OCI-LY1 (cell line): Measurements from ENCODE around the gene GON4L.
"Not testable (repeated sequence)": the region's sequence is repeated elsewhere in the genome, so short reads cannot be mapped to it uniquely, and the experiment has no call there.

ENCODE experiments used
- H2AFZ ChIP-seq: fragments of 200-600 bp; sonication (generic), shearing (Covaris generic); 2 replicates; pipeline ENCODE4 v1.6.0; 2014; ENCODE audit warnings: antibody characterized with exemption, mild to moderate bottlenecking, low read length
- H3F3A ChIP-seq: fragments of 200-600 bp; sonication (generic), shearing (Covaris generic); 2 replicates; pipeline ENCODE4 v1.6.0; 2014; ENCODE audit warnings: mild to moderate bottlenecking, antibody characterized with exemption, low read length, moderate library complexity; ENCODE audit not compliant: insufficient read depth
- H3K27ac ChIP-seq: fragments of 200-600 bp; sonication (generic); 2 replicates; pipeline ENCODE4 v1.5.1; 2014; ENCODE audit warnings: low read length, mixed run types, mild to moderate bottlenecking, low read depth; ENCODE audit not compliant: poor library complexity, severe bottlenecking
- H3K27me3 ChIP-seq: fragments of 200-600 bp; sonication (generic); 2 replicates; pipeline ENCODE4 v1.6.0; 2014; ENCODE audit warnings: antibody characterized with exemption, mild to moderate bottlenecking, low read length, moderate library complexity; ENCODE audit not compliant: insufficient read depth
- H3K36me3 ChIP-seq: fragments of 200-600 bp; sonication (generic); 2 replicates; pipeline ENCODE4 v1.6.1; 2014; ENCODE audit warnings: mild to moderate bottlenecking, antibody characterized with exemption, low read length, moderate library complexity, mixed read lengths; ENCODE audit not compliant: insufficient read depth
- H3K4me1 ChIP-seq: fragments of 200-600 bp; sonication (generic); 2 replicates; pipeline ENCODE4 v1.5.1; 2014; ENCODE audit warnings: mild to moderate bottlenecking, low read length, moderate library complexity; ENCODE audit not compliant: insufficient read depth, severe bottlenecking
- H3K4me2 ChIP-seq: fragments of 200-600 bp; sonication (generic), shearing (Covaris generic); 2 replicates; pipeline ENCODE4 v1.6.1; 2014; ENCODE audit warnings: low read length
- H3K4me3 ChIP-seq: fragments of 200-600 bp; sonication (generic); 2 replicates; pipeline ENCODE4 v1.5.1; 2014; ENCODE audit warnings: low read length, low read depth, mild to moderate bottlenecking, mixed read lengths; ENCODE audit not compliant: poor library complexity, severe bottlenecking
- H3K79me2 ChIP-seq: fragments of 200-600 bp; shearing (Covaris generic); 2 replicates; pipeline ENCODE4 v1.6.1; 2016; ENCODE audit warnings: mixed run types, low read length, mixed read lengths; ENCODE audit not compliant: insufficient read depth
- H3K9ac ChIP-seq: fragments of 200-600 bp; sonication (generic), shearing (Covaris generic); 2 replicates; pipeline ENCODE4 v1.6.1; 2014; ENCODE audit warnings: mild to moderate bottlenecking, low read length, mixed read lengths
- H3K9me2 ChIP-seq: fragments of 200-600 bp; sonication (generic), shearing (Covaris generic); 2 replicates; pipeline ENCODE4 v1.6.1; 2014; ENCODE audit warnings: low read depth, mild to moderate bottlenecking, low read length, mixed read lengths
- H3K9me3 ChIP-seq: fragments of 200-600 bp; shearing (Covaris generic); 2 replicates; pipeline ENCODE4 v1.6.1; 2014; ENCODE audit warnings: low read length, mixed read lengths
- H4K20me1 ChIP-seq: fragments of 200-600 bp; sonication (generic), shearing (Covaris generic); 2 replicates; pipeline ENCODE4 v1.6.0; 2016; ENCODE audit warnings: mild to moderate bottlenecking, low read length; ENCODE audit not compliant: insufficient read depth
- EZH2 ChIP-seq: fragments of 200-600 bp; sonication (generic), shearing (Covaris generic); IDR thresholded peaks from 2 replicates; pipeline ENCODE4 v1.8.0; 2017; ENCODE audit warnings: borderline replicate concordance, mixed run types, mild to moderate bottlenecking, antibody characterized with exemption, low read length, moderate library complexity, mixed read lengths
- TF ChIP-seq, protein P1 (sequence below): fragments of 200-600 bp; sonication (generic), shearing (Covaris generic); IDR thresholded peaks from 2 replicates; pipeline ENCODE4 v1.5.1; 2017; ENCODE audit warnings: mild to moderate bottlenecking, antibody characterized with exemption, low read length, moderate library complexity, mixed read lengths

Gene GON4L

GRCh38 chr1:155844860-155845421, 12.1 kb downstream of the GON4L start:
- Histone ChIP-seq H3K4me1 (peaks cover 14% of the 10 kb centered on the region), H4K20me1 (no peaks in the 10 kb centered on the region), H2AFZ (no peak overlapping the region), H3K4me3 (no peak overlapping the region), H3K4me2 (no peak overlapping the region), H3K9ac (no peak overlapping the region), H3F3A (no peaks in the 10 kb centered on the region), H3K9me2 (no peaks in the 10 kb centered on the region), H3K36me3 (peaks cover 56% of the 10 kb centered on the region), H3K79me2 (peaks cover 42% of the 10 kb centered on the region), H3K9me3 (no peaks in the 10 kb centered on the region), H3K27ac (no peak overlapping the region), H3K27me3 (no peaks in the 10 kb centered on the region)
- TF ChIP-seq, protein P1, sequence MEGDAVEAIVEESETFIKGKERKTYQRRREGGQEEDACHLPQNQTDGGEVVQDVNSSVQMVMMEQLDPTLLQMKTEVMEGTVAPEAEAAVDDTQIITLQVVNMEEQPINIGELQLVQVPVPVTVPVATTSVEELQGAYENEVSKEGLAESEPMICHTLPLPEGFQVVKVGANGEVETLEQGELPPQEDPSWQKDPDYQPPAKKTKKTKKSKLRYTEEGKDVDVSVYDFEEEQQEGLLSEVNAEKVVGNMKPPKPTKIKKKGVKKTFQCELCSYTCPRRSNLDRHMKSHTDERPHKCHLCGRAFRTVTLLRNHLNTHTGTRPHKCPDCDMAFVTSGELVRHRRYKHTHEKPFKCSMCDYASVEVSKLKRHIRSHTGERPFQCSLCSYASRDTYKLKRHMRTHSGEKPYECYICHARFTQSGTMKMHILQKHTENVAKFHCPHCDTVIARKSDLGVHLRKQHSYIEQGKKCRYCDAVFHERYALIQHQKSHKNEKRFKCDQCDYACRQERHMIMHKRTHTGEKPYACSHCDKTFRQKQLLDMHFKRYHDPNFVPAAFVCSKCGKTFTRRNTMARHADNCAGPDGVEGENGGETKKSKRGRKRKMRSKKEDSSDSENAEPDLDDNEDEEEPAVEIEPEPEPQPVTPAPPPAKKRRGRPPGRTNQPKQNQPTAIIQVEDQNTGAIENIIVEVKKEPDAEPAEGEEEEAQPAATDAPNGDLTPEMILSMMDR = no peak
- TF ChIP-seq EZH2 = no peak

DNA sequence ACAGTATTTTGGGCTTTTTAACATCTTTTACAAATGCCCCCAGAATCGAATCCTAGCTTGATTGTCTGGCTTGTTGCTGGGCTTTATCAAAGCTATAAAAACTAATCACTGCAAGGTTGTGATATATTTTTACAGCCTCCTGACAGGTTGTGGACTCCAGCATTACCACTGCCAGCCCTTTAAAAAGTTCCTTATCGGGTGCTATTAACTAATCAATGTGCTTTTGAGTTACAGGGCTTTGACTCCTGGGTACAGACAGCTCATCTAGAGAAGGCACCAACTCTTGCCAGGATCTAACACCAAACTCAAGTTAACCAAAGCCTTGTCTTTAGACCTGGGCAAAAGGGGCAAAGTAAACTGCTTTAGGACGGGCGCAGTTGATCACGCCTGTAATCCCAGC, 16.6 kb downstream of the GON4L start:
- Histone ChIP-seq H3K9me2 (no peaks in the 10 kb centered on the region), H2AFZ (no peak overlapping the region), H3K4me1 (peaks cover 18% of the 10 kb centered on the region), H3F3A (no peaks in the 10 kb centered on the region), H3K36me3 (peaks cover 45% of the 10 kb centered on the region; the same call in 1 of the 2 replicates), H3K9ac (no peak overlapping the region), H3K4me3 (no peak overlapping the region), H3K9me3 (no peaks in the 10 kb centered on the region), H3K4me2 (no peak overlapping the region), H3K27me3 (no peaks in the 10 kb centered on the region), H4K20me1 (no peaks in the 10 kb centered on the region), H3K79me2 (peaks cover 27% of the 10 kb centered on the region), H3K27ac (no peak overlapping the region)
- no peak for TF ChIP-seq EZH2
- TF ChIP-seq, protein P1 = no peak

- Histone ChIP-seq H3K9me2 (no peaks in the 10 kb centered on the region), H3K9me3 (no peaks in the 10 kb centered on the region), H3K27ac (no peak overlapping the region), H3K9ac (no peak overlapping the region), H3K27me3 (no peaks in the 10 kb centered on the region), H2AFZ (no peak overlapping the region), H3K36me3 (peaks cover 21% of the 10 kb centered on the region; the same call in 1 of the 2 replicates), H3K4me2 (no peak overlapping the region), H3K4me3 (no peak overlapping the region), H3K4me1 (peaks cover 33% of the 10 kb centered on the region), H4K20me1 (no peaks in the 10 kb centered on the region), H3F3A (no peaks in the 10 kb centered on the region), H3K79me2 (peaks cover 13% of the 10 kb centered on the region)
- TF ChIP-seq EZH2 = no peak
- TF ChIP-seq, protein P1 = no peak
These were observed 21.5 kb downstream of the GON4L start for GRCh38 chr1:155835548-155835947.

DNA sequence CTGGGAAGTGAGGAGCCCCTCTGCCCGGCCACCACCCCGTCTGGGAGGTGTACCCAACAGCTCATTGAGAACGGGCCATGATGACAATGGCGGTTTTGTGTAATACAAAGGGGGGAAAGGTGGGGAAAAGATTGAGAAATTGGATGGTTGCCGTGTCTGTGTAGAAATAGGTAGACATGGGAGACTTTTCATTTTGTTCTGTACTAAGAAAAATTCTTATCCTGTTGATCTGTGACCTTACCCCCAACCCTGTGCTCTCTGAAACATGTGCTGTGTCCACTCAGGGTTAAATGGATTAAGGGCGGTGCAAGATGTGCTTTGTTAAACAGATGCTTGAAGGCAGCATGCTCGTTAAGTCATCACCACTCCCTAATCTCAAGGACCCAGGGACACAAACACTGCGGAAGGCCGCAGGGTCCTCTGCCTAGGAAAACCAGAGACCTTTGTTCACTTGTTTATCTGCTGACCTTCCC, 22.1 kb downstream of the GON4L start:
- not testable (repeated sequence) for H3K27me3 ChIP-seq, H3K4me3 ChIP-seq, H2AFZ ChIP-seq, H3K9me3 ChIP-seq, H3F3A ChIP-seq, H3K9me2 ChIP-seq, H3K27ac ChIP-seq, H3K4me2 ChIP-seq, H4K20me1 ChIP-seq, H3K9ac ChIP-seq
- H3K36me3 ChIP-seq = peaks cover 18% of the 10 kb centered on the region; the same call in 1 of the 2 replicates
- peaks cover 11% of the 10 kb centered on the region for H3K79me2 ChIP-seq
- peaks cover 31% of the 10 kb centered on the region for H3K4me1 ChIP-seq
